IgD-negative memory B cell (primary cell): ENCODE results near the gene TMEM270. TPM values are rescaled to one million over a fixed set of nuclear protein-coding genes. Genes with fewer than 3 reads are reported as not detected.

Experiments
- H3K27ac Mint-ChIP-seq, 3 donors: one replicate each; pipeline ENCODE4 v1.8.0; 2020 to 2022; ENCODE audit warnings: mild to moderate bottlenecking in 3 of 3, mixed read lengths in 3 of 3, moderate library complexity in 1 of 3
- H3K27me3 Mint-ChIP-seq: one replicate; pipeline ENCODE4 v1.8.0; 2021; ENCODE audit warnings: mixed read lengths
- H3K36me3 Mint-ChIP-seq: one replicate; pipeline ENCODE4 v1.8.0; 2020; ENCODE audit warnings: mild to moderate bottlenecking, mixed read lengths
- H3K4me1 Mint-ChIP-seq, 3 donors: one replicate each; pipeline ENCODE4 v1.8.0; 2020 to 2022; ENCODE audit warnings: mixed read lengths in 3 of 3, mild to moderate bottlenecking in 1 of 3
- H3K4me3 Mint-ChIP-seq, 4 donors: one replicate each; pipeline ENCODE4 v1.8.0; 2020 to 2022; ENCODE audit warnings: mild to moderate bottlenecking in 4 of 4, mixed read lengths in 4 of 4, moderate library complexity in 3 of 4
- H3K9me3 Mint-ChIP-seq, 3 donors: one replicate each; pipeline ENCODE4 v1.8.0; 2020 to 2021; ENCODE audit warnings: mixed read lengths in 3 of 3, mild to moderate bottlenecking in 1 of 3
- polyA plus RNA-seq: library from polyadenylated mRNA; unstranded; fragments of 300-500 nt; fragmentation: Illumina TruSeq; gene quantifications from one replicate; pipeline ENCODE4 v1.2.3, GENCODE V29; 2021

Gene TMEM270
- polyA plus RNA-seq, 1 donor from 2014 or later: not detected

- no peak overlapping the region for H3K4me3 Mint-ChIP-seq
- peaks cover 0 to 7% (median 0%) of the 10 kb centered on the region in 3 donors for H3K9me3 Mint-ChIP-seq
- H3K4me1 Mint-ChIP-seq: peaks cover 0 to 4% (median 4%) of the 10 kb centered on the region in 3 donors
Measured at GRCh38 chr7:73912223-73912622, 51.3 kb downstream of the TMEM270 start.

More at GRCh38 chr7:73912223-73912622, 51.3 kb downstream of the TMEM270 start:
- no peaks in the 10 kb centered on the region for H3K36me3 Mint-ChIP-seq
- H3K27me3 Mint-ChIP-seq: peaks cover 9% of the 10 kb centered on the region
- H3K27ac Mint-ChIP-seq: no peak overlapping the region

Other genes with a start within 250 kb of the TMEM270 start
- gene MLXIPL, start 236.6 kb upstream of the TMEM270 start, polyA plus RNA-seq: not detected
- gene VPS37D, start 193.3 kb upstream of the TMEM270 start, polyA plus RNA-seq: 0.39 TPM
- gene DNAJC30, start 177.7 kb upstream of the TMEM270 start, polyA plus RNA-seq: 11.3 TPM
- gene BUD23, start 177.6 kb upstream of the TMEM270 start, polyA plus RNA-seq: 137 TPM
- gene STX1A, start 141.5 kb upstream of the TMEM270 start, polyA plus RNA-seq: 1.6 TPM
- 13.6 TPM for gene ABHD11, start 122.4 kb upstream of the TMEM270 start, polyA plus RNA-seq
- not detected for gene CLDN3, start 90.9 kb upstream of the TMEM270 start, polyA plus RNA-seq
- not detected for gene CLDN4, start 30.2 kb upstream of the TMEM270 start, polyA plus RNA-seq
- gene METTL27, start 18.6 kb upstream of the TMEM270 start, polyA plus RNA-seq: not detected
- not detected for gene ELN, start 167.0 kb downstream of the TMEM270 start, polyA plus RNA-seq
- 14.6 TPM for gene LIMK1, start 222.6 kb downstream of the TMEM270 start, polyA plus RNA-seq